ENCODE measurements around the gene CMKLR1.

The CMKLR1 gene

GRCh38 chr12:108315486-108316105 lies 23.5 kb downstream of the CMKLR1 start:
- DNase-seq = no peak

- DNase-seq = peak in 1 of 2 experiments; percentile 28
These were observed 25.3 kb downstream of the CMKLR1 start for GRCh38 chr12:108313606-108314351.

- no peak for DNase-seq
These were observed 25.9 kb downstream of the CMKLR1 start for GRCh38 chr12:108313241-108313605.

GRCh38 chr12:108312693-108313189 lies 26.4 kb downstream of the CMKLR1 start:
- DNase-seq = no peak

GRCh38 chr12:108312073-108312659 lies 26.9 kb downstream of the CMKLR1 start:
- no peak for DNase-seq

- DNase-seq = no peak
These were observed 27.5 kb downstream of the CMKLR1 start for GRCh38 chr12:108311605-108312004.

GRCh38 chr12:108310489-108310888 lies 28.6 kb downstream of the CMKLR1 start:
- DNase-seq = no peak

- DNase-seq = no peak
These were observed 29.3 kb downstream of the CMKLR1 start for GRCh38 chr12:108309674-108310312.

- DNase-seq = no peak
These were observed 30.6 kb downstream of the CMKLR1 start for GRCh38 chr12:108308395-108309085.

GRCh38 chr12:108307006-108307405 lies 32.1 kb downstream of the CMKLR1 start:
- no peak for DNase-seq

GRCh38 chr12:108306506-108306905 lies 32.6 kb downstream of the CMKLR1 start:
- DNase-seq = no peak

GRCh38 chr12:108305991-108306501 lies 33.1 kb downstream of the CMKLR1 start:
- DNase-seq = no peak

GRCh38 chr12:108305520-108305919 lies 33.6 kb downstream of the CMKLR1 start:
- DNase-seq = no peak

GRCh38 chr12:108304633-108305032 lies 34.5 kb downstream of the CMKLR1 start:
- no peak for DNase-seq

GRCh38 chr12:108303703-108304102 lies 35.4 kb downstream of the CMKLR1 start:
- no peak for DNase-seq

GRCh38 chr12:108302403-108303311 lies 36.5 kb downstream of the CMKLR1 start:
- no peak for DNase-seq

GRCh38 chr12:108302016-108302402 lies 37.1 kb downstream of the CMKLR1 start:
- DNase-seq = no peak

- DNase-seq = no peak
These were observed 37.8 kb downstream of the CMKLR1 start for GRCh38 chr12:108301346-108301745.

GRCh38 chr12:108299980-108300696 lies 39.0 kb downstream of the CMKLR1 start:
- DNase-seq = no peak

- no peak for DNase-seq
These were observed 39.6 kb downstream of the CMKLR1 start for GRCh38 chr12:108299516-108299915.

- no peak for DNase-seq
These were observed 40.3 kb downstream of the CMKLR1 start for GRCh38 chr12:108298761-108299275.
